MM.1S (cell line): Measurements from ENCODE around the gene CNTLN.
"Not testable (repeated sequence)": the region's sequence is repeated elsewhere in the genome, so short reads cannot be mapped to it uniquely, and the experiment has no call there.

ENCODE experiments used
- DNase-seq: peaks from one replicate; pipeline ENCODE4 v3.0.0-alpha.2; 2015
- H2AFZ ChIP-seq: fragments of 300-600 bp; sonication (generic); 2 replicates; pipeline ENCODE4 v1.6.0; 2016; ENCODE audit warnings: antibody characterized with exemption, low read length
- H3F3A ChIP-seq: fragments of 300-600 bp; sonication (generic); 2 replicates; pipeline ENCODE4 v1.6.1; 2016; ENCODE audit warnings: mild to moderate bottlenecking, antibody characterized with exemption, low read length, moderate library complexity, mixed read lengths; ENCODE audit not compliant: insufficient read depth
- H3K27ac ChIP-seq: fragments of 300-600 bp; sonication (generic); 2 replicates; pipeline ENCODE4 v1.5.1; 2016; ENCODE audit warnings: mild to moderate bottlenecking, low read length
- H3K27me3 ChIP-seq: fragments of 300-600 bp; sonication (generic); replicated peaks from 2 replicates; pipeline ENCODE4 v1.6.0; 2016; ENCODE audit warnings: low read length; ENCODE audit not compliant: insufficient read depth
- H3K36me3 ChIP-seq: fragments of 300-600 bp; sonication (generic); replicated peaks from 2 replicates; pipeline ENCODE4 v1.6.1; 2016; ENCODE audit warnings: mild to moderate bottlenecking, low read length, mixed read lengths; ENCODE audit not compliant: insufficient read depth
- H3K4me1 ChIP-seq: fragments of 300-600 bp; sonication (generic); 2 replicates; pipeline ENCODE4 v1.6.1; 2016; ENCODE audit warnings: low read length, mixed read lengths
- H3K4me2 ChIP-seq: fragments of 300-600 bp; sonication (generic); 2 replicates; pipeline ENCODE4 v1.6.0; 2016; ENCODE audit warnings: low read depth, low read length
- H3K4me3 ChIP-seq: fragments of 300-600 bp; sonication (generic); 2 replicates; pipeline ENCODE4 v1.5.1; 2016; ENCODE audit warnings: low read length, mixed read lengths
- H3K79me2 ChIP-seq: fragments of 300-600 bp; sonication (generic); 2 replicates; pipeline ENCODE4 v1.6.1; 2016; ENCODE audit warnings: mixed run types, low read length, mixed read lengths
- H3K9ac ChIP-seq: fragments of 300-600 bp; sonication (generic); 2 replicates; pipeline ENCODE4 v1.6.1; 2016; ENCODE audit warnings: low read length, mixed read lengths
- H3K9me2 ChIP-seq: fragments of 300-600 bp; sonication (generic); replicated peaks from 2 replicates; pipeline ENCODE4 v1.6.1; 2016; ENCODE audit warnings: mild to moderate bottlenecking, low read length, mixed read lengths; ENCODE audit not compliant: insufficient read depth
- H3K9me3 ChIP-seq: fragments of 300-600 bp; sonication (generic); replicated peaks from 2 replicates; pipeline ENCODE4 v1.6.1; 2016; ENCODE audit warnings: mild to moderate bottlenecking, low read length, mixed read lengths; ENCODE audit not compliant: insufficient read depth
- H4K20me1 ChIP-seq: fragments of 300-600 bp; sonication (generic); 2 replicates; pipeline ENCODE4 v1.6.1; 2016; ENCODE audit warnings: mild to moderate bottlenecking, low read length, moderate library complexity, mixed read lengths; ENCODE audit not compliant: insufficient read depth
- EZH2 ChIP-seq: fragments of 300-600 bp; sonication (generic); optimal IDR thresholded peaks from 2 replicates; pipeline ENCODE3; 2017; ENCODE audit warnings: low read depth, mild to moderate bottlenecking, antibody characterized with exemption, low read length, mixed read lengths
- EZH2phosphoT487 ChIP-seq: fragments of 300-600 bp; sonication (generic); IDR thresholded peaks from 2 replicates; pipeline ENCODE4 v1.6.1; 2018; ENCODE audit warnings: antibody characterized with exemption, low read length
- TF ChIP-seq, protein P1 (sequence below): fragments of 300-600 bp; sonication (generic); IDR thresholded peaks from 2 replicates; pipeline ENCODE4 v1.5.1; 2016; ENCODE audit warnings: antibody characterized with exemption, low read length, mixed read lengths

The CNTLN gene

DNA sequence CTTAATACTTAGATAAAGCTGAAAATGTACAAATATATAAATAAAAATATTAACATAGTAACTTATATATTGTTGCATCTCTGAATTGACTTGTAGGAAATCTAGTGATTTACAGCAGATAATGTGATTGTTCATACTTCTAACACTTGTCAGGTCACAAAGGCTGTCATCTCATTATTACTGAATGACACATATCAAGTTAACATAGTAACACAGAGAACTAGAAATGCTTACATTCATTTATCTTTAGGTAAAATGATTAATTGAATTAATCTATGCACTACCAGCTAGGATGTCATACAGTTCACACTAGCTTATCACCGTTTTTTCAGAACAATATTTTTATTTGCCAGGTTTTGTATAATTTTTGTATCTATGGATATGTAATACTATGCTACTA, 254.2 kb downstream of the CNTLN start:
- Histone ChIP-seq H3K4me2 (no peak overlapping the region), H2AFZ (no peak overlapping the region), H4K20me1 (no peaks in the 10 kb centered on the region), H3K9me3 (no peaks in the 10 kb centered on the region), H3K9me2 (no peaks in the 10 kb centered on the region), H3K4me3 (no peak overlapping the region), H3K9ac (no peak overlapping the region), H3K36me3 (no peaks in the 10 kb centered on the region), H3K27ac (no peak overlapping the region), H3K4me1 (no peaks in the 10 kb centered on the region), H3F3A (no peaks in the 10 kb centered on the region), H3K79me2 (no peaks in the 10 kb centered on the region), H3K27me3 (no peaks in the 10 kb centered on the region)
- no peak for DNase-seq
- TF ChIP-seq EZH2 = no peak
- TF ChIP-seq EZH2phosphoT487 = no peak
- TF ChIP-seq, protein P1, sequence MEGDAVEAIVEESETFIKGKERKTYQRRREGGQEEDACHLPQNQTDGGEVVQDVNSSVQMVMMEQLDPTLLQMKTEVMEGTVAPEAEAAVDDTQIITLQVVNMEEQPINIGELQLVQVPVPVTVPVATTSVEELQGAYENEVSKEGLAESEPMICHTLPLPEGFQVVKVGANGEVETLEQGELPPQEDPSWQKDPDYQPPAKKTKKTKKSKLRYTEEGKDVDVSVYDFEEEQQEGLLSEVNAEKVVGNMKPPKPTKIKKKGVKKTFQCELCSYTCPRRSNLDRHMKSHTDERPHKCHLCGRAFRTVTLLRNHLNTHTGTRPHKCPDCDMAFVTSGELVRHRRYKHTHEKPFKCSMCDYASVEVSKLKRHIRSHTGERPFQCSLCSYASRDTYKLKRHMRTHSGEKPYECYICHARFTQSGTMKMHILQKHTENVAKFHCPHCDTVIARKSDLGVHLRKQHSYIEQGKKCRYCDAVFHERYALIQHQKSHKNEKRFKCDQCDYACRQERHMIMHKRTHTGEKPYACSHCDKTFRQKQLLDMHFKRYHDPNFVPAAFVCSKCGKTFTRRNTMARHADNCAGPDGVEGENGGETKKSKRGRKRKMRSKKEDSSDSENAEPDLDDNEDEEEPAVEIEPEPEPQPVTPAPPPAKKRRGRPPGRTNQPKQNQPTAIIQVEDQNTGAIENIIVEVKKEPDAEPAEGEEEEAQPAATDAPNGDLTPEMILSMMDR = no peak

DNA sequence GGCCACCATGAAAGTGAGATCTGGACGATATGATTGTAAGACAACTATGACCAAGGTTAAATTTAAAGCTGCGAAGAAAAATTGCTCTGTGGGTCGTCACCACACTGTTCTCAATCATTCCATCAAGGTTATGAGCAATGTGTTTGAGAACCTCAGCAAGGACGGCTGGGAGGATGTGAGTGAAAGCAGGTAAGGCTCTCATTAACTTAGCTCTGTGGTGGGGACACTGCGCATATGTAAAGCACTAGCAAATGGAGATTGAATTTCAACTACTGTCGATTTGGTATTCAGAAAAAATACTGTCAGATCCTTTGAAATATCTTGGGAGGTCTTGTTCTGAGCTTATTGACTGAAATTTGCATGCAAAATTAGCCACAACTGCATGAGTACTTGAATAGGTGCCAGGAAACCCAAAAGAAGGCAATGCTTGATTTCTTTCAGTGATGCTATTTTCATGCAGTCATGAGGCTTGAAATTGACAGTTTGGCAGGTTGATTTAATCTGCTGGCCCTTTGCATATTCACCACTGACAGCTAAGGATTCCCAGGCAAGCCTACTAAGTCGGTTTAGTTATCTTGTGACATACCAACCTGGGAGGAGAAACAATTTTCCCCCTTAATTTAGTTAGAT, 260.2 kb downstream of the CNTLN start:
- no peaks in the 10 kb centered on the region for H3K9me3 ChIP-seq
- H3K36me3 ChIP-seq = no peaks in the 10 kb centered on the region
- no peak for TF ChIP-seq EZH2phosphoT487
- TF ChIP-seq, protein P1 = no peak
- no peak for TF ChIP-seq EZH2
- no peak overlapping the region for H3K4me3 ChIP-seq
- DNase-seq = no peak
- H3K9ac ChIP-seq = no peak overlapping the region
- H3F3A ChIP-seq = no peaks in the 10 kb centered on the region
- H3K27ac ChIP-seq = no peak overlapping the region
- no peak overlapping the region for H3K4me2 ChIP-seq
- H3K27me3 ChIP-seq = no peaks in the 10 kb centered on the region
- H3K9me2 ChIP-seq = no peaks in the 10 kb centered on the region
- no peaks in the 10 kb centered on the region for H4K20me1 ChIP-seq
- H3K4me1 ChIP-seq = no peaks in the 10 kb centered on the region
- H3K79me2 ChIP-seq = no peaks in the 10 kb centered on the region
- H2AFZ ChIP-seq = no peak overlapping the region

DNA sequence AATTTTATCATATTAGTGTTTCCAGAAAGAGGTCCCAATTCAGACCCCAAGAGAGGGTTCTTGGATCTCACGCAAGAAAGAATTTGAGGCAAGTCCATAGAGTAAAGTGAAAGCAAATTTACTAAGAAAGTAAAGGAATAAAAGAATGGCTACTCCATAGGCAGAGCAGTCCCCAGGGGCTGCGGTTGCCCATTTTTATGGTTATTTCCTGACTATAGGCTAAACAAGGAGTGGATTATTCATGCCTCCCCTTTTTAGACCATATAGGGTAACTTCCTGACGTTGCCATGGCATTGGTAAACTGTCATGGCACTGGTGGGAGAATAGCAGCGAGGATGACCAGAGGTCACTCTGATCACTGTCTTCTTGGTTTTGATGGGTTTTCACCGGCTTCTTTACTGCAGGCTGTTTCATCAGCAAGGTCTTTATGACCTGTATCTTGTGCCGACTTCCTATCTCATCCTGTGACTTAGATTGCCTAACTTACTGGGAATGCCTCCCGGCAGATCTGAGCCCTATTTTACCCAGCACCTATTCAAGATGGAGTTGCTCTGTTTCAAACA, 262.4 kb downstream of the CNTLN start:
- not testable (repeated sequence) for H3K9me2 ChIP-seq, H3F3A ChIP-seq, H3K4me3 ChIP-seq, H3K27ac ChIP-seq, DNase-seq, H3K9ac ChIP-seq, H3K4me2 ChIP-seq, H2AFZ ChIP-seq, H3K79me2 ChIP-seq, H3K9me3 ChIP-seq, H3K27me3 ChIP-seq, H3K4me1 ChIP-seq, H3K36me3 ChIP-seq, H4K20me1 ChIP-seq

DNA sequence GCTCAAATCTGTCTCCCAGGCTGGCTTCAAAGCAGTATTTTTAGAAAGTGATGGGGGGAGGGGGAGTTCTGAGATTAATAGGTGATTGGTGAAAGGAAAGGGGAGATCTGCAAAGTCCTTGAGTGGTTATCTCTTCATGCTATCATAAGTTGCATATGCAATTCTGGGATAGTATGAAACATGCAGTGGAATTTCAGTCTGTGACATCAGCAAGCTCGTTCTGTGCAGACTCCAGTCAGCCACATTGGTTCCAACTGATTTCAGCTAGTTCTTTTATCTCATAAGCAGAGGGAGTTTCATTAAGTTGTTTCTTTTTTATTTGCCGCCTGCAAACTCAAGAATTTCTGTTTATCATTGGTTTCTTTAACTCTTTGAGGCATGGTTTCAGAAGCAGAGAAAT, 263.5 kb downstream of the CNTLN start:
- no peak overlapping the region for H3K9ac ChIP-seq
- TF ChIP-seq, protein P1 = no peak
- no peak for TF ChIP-seq EZH2phosphoT487
- no peak for TF ChIP-seq EZH2

More for the DNA sequence above, 263.5 kb downstream of the CNTLN start:
- H2AFZ ChIP-seq = no peak overlapping the region
- H3K4me3 ChIP-seq = no peak overlapping the region
- no peaks in the 10 kb centered on the region for H3K9me2 ChIP-seq
- H3K4me1 ChIP-seq = no peaks in the 10 kb centered on the region
- no peak overlapping the region for H3K27ac ChIP-seq
- no peaks in the 10 kb centered on the region for H3K79me2 ChIP-seq
- H3K4me2 ChIP-seq = no peak overlapping the region
- no peaks in the 10 kb centered on the region for H4K20me1 ChIP-seq
- DNase-seq = no peak
- H3K36me3 ChIP-seq = no peaks in the 10 kb centered on the region
- no peaks in the 10 kb centered on the region for H3K27me3 ChIP-seq
- no peaks in the 10 kb centered on the region for H3K9me3 ChIP-seq
- H3F3A ChIP-seq = no peaks in the 10 kb centered on the region
